Keratinocyte (primary cell): Measurements from ENCODE around the gene PARP3. TPM values are rescaled to one million over a fixed set of nuclear protein-coding genes. Genes with fewer than 3 reads are reported as not detected.
"Not testable (repeated sequence)": the region's sequence is repeated elsewhere in the genome, so short reads cannot be mapped to it uniquely, and the experiment has no call there.

Experiments used
- DNase-seq: peaks from one replicate; pipeline ENCODE4 v3.0.0-alpha.2; 2011; ENCODE audit warnings: low read depth, missing footprints, low spot score
- FAIRE-seq: peaks from 2 replicates; lab custom pipeline; 2011; peaks lifted over from hg19 to GRCh38; lab: Jason Lieb, UNC
- H2AFZ ChIP-seq: 2 replicates; pipeline ENCODE4 v1.6.0; 2012; ENCODE audit warnings: low read length, control low read depth, inconsistent platforms; ENCODE audit not compliant: control insufficient read depth
- H3K27ac ChIP-seq: 2 replicates; pipeline ENCODE4 v1.5.1; 2011; ENCODE audit warnings: low read length; ENCODE audit not compliant: control insufficient read depth, insufficient read depth
- H3K27me3 ChIP-seq: 3 replicates; pipeline ENCODE4 v1.6.0; 2011; ENCODE audit warnings: low read length; ENCODE audit not compliant: control insufficient read depth, insufficient read depth; ENCODE audit errors: extremely low read depth
- H3K36me3 ChIP-seq, 2 experiments: 2 replicates in 1 of 2; 3 replicates in 1 of 2; pipeline ENCODE4 v1.5.1; 2011; ENCODE audit warnings: low read length in 2 of 2, mild to moderate bottlenecking in 1 of 2; ENCODE audit not compliant: control insufficient read depth in 2 of 2, insufficient read depth in 2 of 2; ENCODE audit errors: extremely low read depth in 1 of 2
- H3K4me1 ChIP-seq: 3 replicates; pipeline ENCODE4 v1.5.1; 2011; ENCODE audit warnings: low read length; ENCODE audit not compliant: control insufficient read depth, insufficient read depth; ENCODE audit errors: extremely low read depth
- H3K4me2 ChIP-seq: 3 replicates; pipeline ENCODE4 v1.6.0; 2011; ENCODE audit warnings: low read depth, low read length; ENCODE audit not compliant: control insufficient read depth, insufficient read depth; ENCODE audit errors: extremely low read depth
- H3K4me3 ChIP-seq, 3 experiments: fragments of 200-600 bp in 1 of 3; sonication (generic) in 1 of 3; 2 replicates in 2 of 3; 3 replicates in 1 of 3; pipeline ENCODE4 v1.5.1; 2011 to 2016; ENCODE audit warnings: low read length in 3 of 3, mild to moderate bottlenecking in 3 of 3, control low read depth in 2 of 3, inconsistent platforms in 1 of 3, low read depth in 1 of 3, mixed read lengths in 1 of 3, mixed run types in 1 of 3, moderate library complexity in 1 of 3; ENCODE audit not compliant: control insufficient read depth in 2 of 3, insufficient read depth in 2 of 3; ENCODE audit errors: extremely low read depth in 1 of 3
- H3K79me2 ChIP-seq: 2 replicates; pipeline ENCODE4 v1.6.0; 2012; ENCODE audit warnings: low read length; ENCODE audit not compliant: control insufficient read depth, insufficient read depth
- H3K9ac ChIP-seq: 3 replicates; pipeline ENCODE4 v1.6.0; 2011; ENCODE audit warnings: low read length; ENCODE audit not compliant: control insufficient read depth, insufficient read depth; ENCODE audit errors: extremely low read depth
- H3K9me1 ChIP-seq: 3 replicates; pipeline ENCODE4 v1.6.0; 2011; ENCODE audit warnings: low read length; ENCODE audit not compliant: control insufficient read depth, insufficient read depth; ENCODE audit errors: extremely low read depth
- H3K9me3 ChIP-seq: 2 replicates; pipeline ENCODE4 v1.5.1; 2012; ENCODE audit warnings: low read depth, low read length; ENCODE audit not compliant: control insufficient read depth
- H4K20me1 ChIP-seq: 3 replicates; pipeline ENCODE4 v1.6.0; 2011; ENCODE audit warnings: low read length; ENCODE audit not compliant: control insufficient read depth, insufficient read depth; ENCODE audit errors: extremely low read depth
- EZH2 ChIP-seq: IDR thresholded peaks from one replicate; pipeline ENCODE4 v1.6.1; 2012; ENCODE audit warnings: inconsistent platforms, mild to moderate bottlenecking, low read length, moderate library complexity
- dilution Hi-C: fragments of 300-500 bp; cut with MboI; formaldehyde crosslinking; loops from one replicate; pipeline ENCODE4 v1.7.0; 2020; ENCODE audit warnings: low sequenced_read_pairs; ENCODE audit not compliant: extremely low pct_ligation_motif_present
- polyA plus RNA-seq, 5 experiments: library from polyadenylated mRNA; depleted of rRNA in 3 of 5; stranded (reverse) in 3 of 5; stranded (forward) in 1 of 5; unstranded in 1 of 5; fragments of >200 nt; gene quantifications; 1 replicate in 1 of 5; 2 replicates in 3 of 5; 3 replicates in 1 of 5; pipeline versions ENCODE4 v1.2.1 to v1.2.3, GENCODE V29; 2011 to 2012; ENCODE audit warnings: missing spikeins in 2 of 5, low read depth in 1 of 5, low replicate concordance in 1 of 5
- TF ChIP-seq, protein P1 (sequence below), 3 experiments: IDR thresholded peaks in 1 of 3; conservative IDR thresholded peaks in 1 of 3; optimal IDR thresholded peaks in 1 of 3; 2 replicates in 2 of 3; 3 replicates in 1 of 3; pipeline versions ENCODE3 to v1.5.1; 2011; ENCODE audit warnings: low read length in 3 of 3, mild to moderate bottlenecking in 3 of 3, moderate library complexity in 2 of 3, control low read depth in 1 of 3, inconsistent platforms in 1 of 3; ENCODE audit not compliant: insufficient read depth in 2 of 3; ENCODE audit errors: extremely low read depth in 1 of 3

Gene PARP3
- polyA plus RNA-seq, 1 donor (not counting 4 experiments of a cell fraction or from before 2014, with no cell fraction given) = 6.4 TPM

DNA sequence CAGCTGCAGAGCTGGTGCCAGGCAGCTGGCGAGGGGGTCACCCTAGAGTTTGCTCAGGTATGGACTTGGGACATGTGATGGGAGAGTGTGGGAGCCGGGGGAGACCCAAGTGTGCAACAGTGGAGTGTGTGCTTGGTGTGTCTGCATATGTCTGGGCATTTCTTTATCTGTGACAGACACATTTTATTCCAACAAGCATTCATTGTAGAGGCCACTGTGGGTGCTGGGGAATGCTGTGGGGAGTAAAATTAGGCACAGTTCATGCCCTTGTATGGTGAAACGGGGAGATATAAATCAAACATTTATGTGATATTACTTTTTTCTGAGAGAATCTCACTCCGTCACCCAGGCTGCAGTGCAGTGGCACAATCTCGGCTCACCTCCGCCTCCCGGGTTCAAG is 45.4 kb downstream of the PARP3 start:
- no peak overlapping the region for H3K4me3 ChIP-seq
- H3K4me2 ChIP-seq = no peak overlapping the region
- peaks cover 9% of the 10 kb centered on the region for H3K79me2 ChIP-seq
- FAIRE-seq = no peak
- no peak for DNase-seq
- no peak overlapping the region for H3K27ac ChIP-seq
- no peaks in the 10 kb centered on the region for H3K27me3 ChIP-seq
- H3K36me3 ChIP-seq = peaks cover 8 to 19% of the 10 kb centered on the region in 2 experiments
- dilution Hi-C loops = no loop called here
- no peak overlapping the region for H2AFZ ChIP-seq
- H3K9ac ChIP-seq = no peak overlapping the region
- no peak for TF ChIP-seq EZH2
- TF ChIP-seq, protein P1, sequence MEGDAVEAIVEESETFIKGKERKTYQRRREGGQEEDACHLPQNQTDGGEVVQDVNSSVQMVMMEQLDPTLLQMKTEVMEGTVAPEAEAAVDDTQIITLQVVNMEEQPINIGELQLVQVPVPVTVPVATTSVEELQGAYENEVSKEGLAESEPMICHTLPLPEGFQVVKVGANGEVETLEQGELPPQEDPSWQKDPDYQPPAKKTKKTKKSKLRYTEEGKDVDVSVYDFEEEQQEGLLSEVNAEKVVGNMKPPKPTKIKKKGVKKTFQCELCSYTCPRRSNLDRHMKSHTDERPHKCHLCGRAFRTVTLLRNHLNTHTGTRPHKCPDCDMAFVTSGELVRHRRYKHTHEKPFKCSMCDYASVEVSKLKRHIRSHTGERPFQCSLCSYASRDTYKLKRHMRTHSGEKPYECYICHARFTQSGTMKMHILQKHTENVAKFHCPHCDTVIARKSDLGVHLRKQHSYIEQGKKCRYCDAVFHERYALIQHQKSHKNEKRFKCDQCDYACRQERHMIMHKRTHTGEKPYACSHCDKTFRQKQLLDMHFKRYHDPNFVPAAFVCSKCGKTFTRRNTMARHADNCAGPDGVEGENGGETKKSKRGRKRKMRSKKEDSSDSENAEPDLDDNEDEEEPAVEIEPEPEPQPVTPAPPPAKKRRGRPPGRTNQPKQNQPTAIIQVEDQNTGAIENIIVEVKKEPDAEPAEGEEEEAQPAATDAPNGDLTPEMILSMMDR (optimal IDR thresholded peaks at IDR 0.05 in 1 of 3, IDR thresholded peaks at IDR 0.05 in 1 of 3, conservative IDR thresholded peaks at IDR 0.05 in 1 of 3; ENCODE audit: extremely low read depth in 1 of 3, insufficient read depth in 2 of 3, low read length in 3 of 3) = no peak
- H3K9me3 ChIP-seq = no peaks in the 10 kb centered on the region
- H3K4me1 ChIP-seq = peaks cover 11% of the 10 kb centered on the region
- peaks cover under 1% of the 10 kb centered on the region for H3K9me1 ChIP-seq
- peaks cover 3% of the 10 kb centered on the region for H4K20me1 ChIP-seq

DNA sequence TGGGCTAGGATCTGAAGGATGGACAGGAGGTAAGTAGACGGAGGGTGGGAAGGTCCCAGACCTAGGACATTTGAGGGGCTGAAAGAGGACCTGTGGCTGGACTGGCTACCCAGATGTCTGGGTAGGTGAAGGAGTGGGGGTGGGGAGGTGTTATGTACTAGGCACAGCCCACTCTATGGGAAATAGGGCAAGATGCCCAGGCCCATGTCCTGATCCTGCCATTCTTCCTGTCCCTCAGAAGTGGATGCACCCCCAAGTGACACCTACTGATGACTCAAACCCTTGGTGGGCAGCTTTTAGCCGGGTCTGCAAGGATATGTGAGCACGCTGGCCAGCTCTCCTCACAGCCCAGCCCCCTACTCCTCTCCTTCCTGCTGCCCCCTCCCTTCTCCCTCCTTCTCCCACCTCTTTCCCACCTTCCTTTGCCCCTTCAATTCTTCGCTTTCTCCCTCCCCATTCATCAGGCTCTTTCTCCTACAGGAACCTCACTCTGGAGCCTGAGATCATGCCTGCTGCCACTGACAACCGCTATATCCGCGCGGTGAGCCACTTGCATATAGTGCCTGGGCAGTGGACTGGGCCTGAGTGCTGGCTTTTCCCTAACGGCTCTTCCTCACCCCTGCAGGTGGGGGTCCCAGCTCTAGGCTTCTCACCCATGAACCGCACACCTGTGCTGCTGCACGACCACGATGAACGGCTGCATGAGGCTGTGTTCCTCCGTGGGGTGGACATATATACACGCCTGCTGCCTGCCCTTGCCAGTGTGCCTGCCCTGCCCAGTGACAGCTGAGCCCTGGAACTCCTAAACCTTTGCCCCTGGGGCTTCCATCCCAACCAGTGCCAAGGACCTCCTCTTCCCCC is 46.4 kb downstream of the PARP3 start:
- Histone ChIP-seq H3K4me3 (no peak overlapping the region), H3K9me3 (no peaks in the 10 kb centered on the region), H3K4me2 (no peak overlapping the region), H3K27ac (no peak overlapping the region), H3K4me1 (peaks cover 11% of the 10 kb centered on the region), H3K9ac (no peak overlapping the region), H3K36me3 (peaks cover 14 to 24% of the 10 kb centered on the region in 2 experiments), H3K9me1 (peaks cover 3% of the 10 kb centered on the region), H3K79me2 (peaks cover 14% of the 10 kb centered on the region), H3K27me3 (no peaks in the 10 kb centered on the region), H2AFZ (no peak overlapping the region), H4K20me1 (peaks cover 5% of the 10 kb centered on the region)
- DNase-seq = no peak
- dilution Hi-C loops = no loop called here
- TF ChIP-seq, protein P1 (optimal IDR thresholded peaks at IDR 0.05 in 1 of 3, IDR thresholded peaks at IDR 0.05 in 1 of 3, conservative IDR thresholded peaks at IDR 0.05 in 1 of 3; ENCODE audit: extremely low read depth in 1 of 3, insufficient read depth in 2 of 3, low read length in 3 of 3) = no peak
- FAIRE-seq = no peak

DNA sequence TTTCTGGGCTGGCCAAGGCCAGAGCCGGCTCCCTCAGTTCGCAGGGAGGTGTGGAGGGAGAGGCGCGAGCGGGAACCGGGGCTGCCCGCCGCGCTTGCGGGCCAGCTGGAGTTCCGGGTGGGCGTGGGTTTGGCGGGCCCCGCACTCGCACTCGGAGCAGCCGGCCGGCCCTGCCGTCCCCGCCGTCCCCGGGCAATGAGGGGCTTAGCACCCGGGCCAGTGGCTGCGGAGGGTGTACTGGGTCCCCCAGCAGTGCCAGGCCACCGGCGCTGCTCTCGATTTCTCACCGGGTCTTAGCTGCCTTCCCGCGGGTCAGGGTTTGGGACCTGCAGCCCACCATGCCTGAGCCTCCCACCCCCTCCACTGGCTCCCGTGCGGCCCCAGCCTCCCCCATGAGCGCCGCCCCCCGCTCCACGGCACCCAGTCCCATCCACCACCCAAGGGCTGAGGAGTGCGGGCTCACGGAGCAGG is 48.4 kb downstream of the PARP3 start:
- H4K20me1 ChIP-seq, DNase-seq, H3K9ac ChIP-seq, H3K4me2 ChIP-seq, H3K9me1 ChIP-seq, H2AFZ ChIP-seq, H3K4me3 ChIP-seq, H3K9me3 ChIP-seq, H3K27ac ChIP-seq, FAIRE-seq, H3K27me3 ChIP-seq, dilution Hi-C loops: not testable (repeated sequence)
- peaks cover 30% of the 10 kb centered on the region for H3K79me2 ChIP-seq
- peaks cover 18% of the 10 kb centered on the region for H3K4me1 ChIP-seq
- H3K36me3 ChIP-seq = peaks cover 26 to 39% of the 10 kb centered on the region in 2 experiments
